ENCODE results near the gene ZNF219. TPM values are rescaled to one million over a fixed set of nuclear protein-coding genes. Genes with fewer than 3 reads are reported as not detected.

Gene ZNF219
- total and polyA plus RNA-seq, 2 of the 13 experiments (the other 11 are each of a cell fraction or from before 2014, with no cell fraction given) = 34.5 to 36.6 TPM

DNA sequence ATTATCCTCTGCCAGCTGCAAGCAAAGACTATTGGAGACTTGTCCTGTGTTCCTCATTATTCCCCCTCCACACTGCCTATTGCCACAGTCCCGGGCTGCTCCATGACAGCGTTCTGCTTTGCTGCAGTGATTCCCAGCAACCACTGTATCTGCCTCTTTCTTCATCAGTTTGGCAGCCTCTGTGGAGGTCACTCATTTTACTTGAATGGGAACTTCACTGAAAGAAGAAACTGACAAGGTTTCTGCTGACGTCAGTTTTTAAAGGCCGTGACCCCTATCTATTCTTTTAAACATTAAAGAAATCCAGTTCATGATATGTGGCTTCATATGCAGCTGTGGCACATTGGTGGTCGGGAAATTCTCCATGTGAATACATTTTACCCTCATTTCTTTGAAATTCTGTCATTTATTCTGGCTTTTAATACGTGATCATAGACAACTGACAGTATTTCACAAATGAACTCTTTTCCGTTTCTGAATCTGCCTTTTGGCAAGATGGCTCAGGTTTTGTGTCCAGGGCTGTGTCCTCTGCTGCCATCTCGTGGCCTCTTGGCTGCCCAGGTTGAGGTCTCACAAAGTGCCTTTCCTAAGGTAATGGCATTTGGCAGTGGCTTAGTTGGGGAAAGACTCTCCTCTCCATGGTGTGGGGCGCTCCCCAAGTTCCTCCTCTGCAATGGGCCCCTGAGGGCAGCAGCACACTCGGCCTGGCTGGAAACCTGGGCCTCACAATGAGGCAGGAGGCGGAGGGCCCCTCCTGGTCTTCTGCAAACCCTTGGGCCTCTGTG, 8.2 kb upstream of the ZNF219 start (continued):
- TF ChIP-seq, protein P1, sequence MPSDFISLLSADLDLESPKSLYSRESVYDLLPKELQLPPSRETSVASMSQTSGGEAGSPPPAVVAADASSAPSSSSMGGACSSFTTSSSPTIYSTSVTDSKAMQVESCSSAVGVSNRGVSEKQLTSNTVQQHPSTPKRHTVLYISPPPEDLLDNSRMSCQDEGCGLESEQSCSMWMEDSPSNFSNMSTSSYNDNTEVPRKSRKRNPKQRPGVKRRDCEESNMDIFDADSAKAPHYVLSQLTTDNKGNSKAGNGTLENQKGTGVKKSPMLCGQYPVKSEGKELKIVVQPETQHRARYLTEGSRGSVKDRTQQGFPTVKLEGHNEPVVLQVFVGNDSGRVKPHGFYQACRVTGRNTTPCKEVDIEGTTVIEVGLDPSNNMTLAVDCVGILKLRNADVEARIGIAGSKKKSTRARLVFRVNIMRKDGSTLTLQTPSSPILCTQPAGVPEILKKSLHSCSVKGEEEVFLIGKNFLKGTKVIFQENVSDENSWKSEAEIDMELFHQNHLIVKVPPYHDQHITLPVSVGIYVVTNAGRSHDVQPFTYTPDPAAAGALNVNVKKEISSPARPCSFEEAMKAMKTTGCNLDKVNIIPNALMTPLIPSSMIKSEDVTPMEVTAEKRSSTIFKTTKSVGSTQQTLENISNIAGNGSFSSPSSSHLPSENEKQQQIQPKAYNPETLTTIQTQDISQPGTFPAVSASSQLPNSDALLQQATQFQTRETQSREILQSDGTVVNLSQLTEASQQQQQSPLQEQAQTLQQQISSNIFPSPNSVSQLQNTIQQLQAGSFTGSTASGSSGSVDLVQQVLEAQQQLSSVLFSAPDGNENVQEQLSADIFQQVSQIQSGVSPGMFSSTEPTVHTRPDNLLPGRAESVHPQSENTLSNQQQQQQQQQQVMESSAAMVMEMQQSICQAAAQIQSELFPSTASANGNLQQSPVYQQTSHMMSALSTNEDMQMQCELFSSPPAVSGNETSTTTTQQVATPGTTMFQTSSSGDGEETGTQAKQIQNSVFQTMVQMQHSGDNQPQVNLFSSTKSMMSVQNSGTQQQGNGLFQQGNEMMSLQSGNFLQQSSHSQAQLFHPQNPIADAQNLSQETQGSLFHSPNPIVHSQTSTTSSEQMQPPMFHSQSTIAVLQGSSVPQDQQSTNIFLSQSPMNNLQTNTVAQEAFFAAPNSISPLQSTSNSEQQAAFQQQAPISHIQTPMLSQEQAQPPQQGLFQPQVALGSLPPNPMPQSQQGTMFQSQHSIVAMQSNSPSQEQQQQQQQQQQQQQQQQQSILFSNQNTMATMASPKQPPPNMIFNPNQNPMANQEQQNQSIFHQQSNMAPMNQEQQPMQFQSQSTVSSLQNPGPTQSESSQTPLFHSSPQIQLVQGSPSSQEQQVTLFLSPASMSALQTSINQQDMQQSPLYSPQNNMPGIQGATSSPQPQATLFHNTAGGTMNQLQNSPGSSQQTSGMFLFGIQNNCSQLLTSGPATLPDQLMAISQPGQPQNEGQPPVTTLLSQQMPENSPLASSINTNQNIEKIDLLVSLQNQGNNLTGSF (CRISPR knock-in tag; IDR thresholded peaks at IDR 0.05) = no peak
- no peak for TF ChIP-seq GATA4 (IDR thresholded peaks at IDR 0.05; ENCODE audit: borderline replicate concordance, low read depth)
- no peak for TF ChIP-seq ZNF792 (CRISPR knock-in tag; IDR thresholded peaks at IDR 0.05)
- TF ChIP-seq ZNF12 (CRISPR knock-in tag; IDR thresholded peaks at IDR 0.05) = no peak
- TF ChIP-seq, protein P2, sequence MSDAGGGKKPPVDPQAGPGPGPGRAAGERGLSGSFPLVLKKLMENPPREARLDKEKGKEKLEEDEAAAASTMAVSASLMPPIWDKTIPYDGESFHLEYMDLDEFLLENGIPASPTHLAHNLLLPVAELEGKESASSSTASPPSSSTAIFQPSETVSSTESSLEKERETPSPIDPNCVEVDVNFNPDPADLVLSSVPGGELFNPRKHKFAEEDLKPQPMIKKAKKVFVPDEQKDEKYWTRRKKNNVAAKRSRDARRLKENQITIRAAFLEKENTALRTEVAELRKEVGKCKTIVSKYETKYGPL (CRISPR knock-in tag; IDR thresholded peaks at IDR 0.05) = no peak
- no peak for TF ChIP-seq ZNF431 (CRISPR knock-in tag; IDR thresholded peaks at IDR 0.05; ENCODE audit: borderline replicate concordance, low read depth)
- no peak for TF ChIP-seq ZSCAN22 (CRISPR knock-in tag; IDR thresholded peaks at IDR 0.05)
- TF ChIP-seq, protein P3, sequence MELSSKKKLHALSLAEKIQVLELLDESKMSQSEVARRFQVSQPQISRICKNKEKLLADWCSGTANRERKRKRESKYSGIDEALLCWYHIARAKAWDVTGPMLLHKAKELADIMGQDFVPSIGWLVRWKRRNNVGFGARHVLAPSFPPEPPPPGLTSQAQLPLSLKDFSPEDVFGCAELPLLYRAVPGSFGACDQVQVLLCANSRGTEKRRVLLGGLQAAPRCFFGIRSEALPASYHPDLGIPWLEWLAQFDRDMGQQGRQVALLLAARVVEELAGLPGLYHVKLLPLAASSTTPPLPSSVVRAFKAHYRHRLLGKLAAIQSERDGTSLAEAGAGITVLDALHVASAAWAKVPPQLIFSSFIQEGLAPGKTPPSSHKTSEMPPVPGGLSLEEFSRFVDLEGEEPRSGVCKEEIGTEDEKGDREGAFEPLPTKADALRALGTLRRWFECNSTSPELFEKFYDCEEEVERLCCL (CRISPR knock-in tag; IDR thresholded peaks at IDR 0.05; ENCODE audit: borderline replicate concordance) = no peak
- TF ChIP-seq, protein P4, sequence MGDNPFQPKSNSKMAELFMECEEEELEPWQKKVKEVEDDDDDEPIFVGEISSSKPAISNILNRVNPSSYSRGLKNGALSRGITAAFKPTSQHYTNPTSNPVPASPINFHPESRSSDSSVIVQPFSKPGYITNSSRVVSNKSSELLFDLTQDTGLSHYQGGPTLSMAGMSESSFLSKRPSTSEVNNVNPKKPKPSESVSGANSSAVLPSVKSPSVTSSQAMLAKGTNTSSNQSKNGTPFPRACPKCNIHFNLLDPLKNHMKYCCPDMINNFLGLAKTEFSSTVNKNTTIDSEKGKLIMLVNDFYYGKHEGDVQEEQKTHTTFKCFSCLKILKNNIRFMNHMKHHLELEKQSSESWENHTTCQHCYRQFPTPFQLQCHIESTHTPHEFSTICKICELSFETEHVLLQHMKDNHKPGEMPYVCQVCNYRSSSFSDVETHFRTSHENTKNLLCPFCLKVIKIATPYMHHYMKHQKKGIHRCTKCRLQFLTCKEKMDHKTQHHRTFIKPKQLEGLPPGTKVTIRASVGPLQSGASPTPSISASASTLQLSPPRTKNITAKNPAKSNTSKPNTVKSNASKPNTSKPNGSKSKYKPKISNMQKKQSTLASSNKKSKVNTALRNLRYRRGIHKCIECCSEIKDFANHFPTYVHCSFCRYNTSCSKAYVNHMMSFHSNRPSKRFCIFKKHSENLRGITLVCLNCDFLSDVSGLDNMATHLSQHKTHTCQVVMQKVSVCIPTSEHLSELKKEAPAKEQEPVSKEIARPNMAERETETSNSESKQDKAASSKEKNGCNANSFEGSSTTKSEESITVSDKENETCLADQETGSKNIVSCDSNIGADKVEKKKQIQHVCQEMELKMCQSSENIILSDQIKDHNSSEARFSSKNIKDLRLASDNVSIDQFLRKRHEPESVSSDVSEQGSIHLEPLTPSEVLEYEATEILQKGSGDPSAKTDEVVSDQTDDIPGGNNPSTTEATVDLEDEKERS (CRISPR knock-in tag; IDR thresholded peaks at IDR 0.05) = peak; percentile 79; the same call in 1 of the 2 replicates
- TF ChIP-seq, protein P5, sequence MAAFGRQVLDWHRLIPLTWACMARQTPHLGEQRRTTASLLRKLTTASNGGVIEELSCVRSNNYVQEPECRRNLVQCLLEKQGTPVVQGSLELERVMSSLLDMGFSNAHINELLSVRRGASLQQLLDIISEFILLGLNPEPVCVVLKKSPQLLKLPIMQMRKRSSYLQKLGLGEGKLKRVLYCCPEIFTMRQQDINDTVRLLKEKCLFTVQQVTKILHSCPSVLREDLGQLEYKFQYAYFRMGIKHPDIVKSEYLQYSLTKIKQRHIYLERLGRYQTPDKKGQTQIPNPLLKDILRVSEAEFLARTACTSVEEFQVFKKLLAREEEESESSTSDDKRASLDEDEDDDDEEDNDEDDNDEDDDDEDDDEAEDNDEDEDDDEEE (CRISPR knock-in tag; IDR thresholded peaks at IDR 0.05) = no peak
- TF ChIP-seq PHF21A (CRISPR knock-in tag; IDR thresholded peaks at IDR 0.05) = peak; percentile 67; the same call in 1 of the 2 replicates
- peak; percentile 72 for TF ChIP-seq ZMYM4 (CRISPR knock-in tag; IDR thresholded peaks at IDR 0.05)
- TF ChIP-seq TBP (CRISPR knock-in tag; IDR thresholded peaks at IDR 0.05) = no peak
- TF ChIP-seq, protein P6, sequence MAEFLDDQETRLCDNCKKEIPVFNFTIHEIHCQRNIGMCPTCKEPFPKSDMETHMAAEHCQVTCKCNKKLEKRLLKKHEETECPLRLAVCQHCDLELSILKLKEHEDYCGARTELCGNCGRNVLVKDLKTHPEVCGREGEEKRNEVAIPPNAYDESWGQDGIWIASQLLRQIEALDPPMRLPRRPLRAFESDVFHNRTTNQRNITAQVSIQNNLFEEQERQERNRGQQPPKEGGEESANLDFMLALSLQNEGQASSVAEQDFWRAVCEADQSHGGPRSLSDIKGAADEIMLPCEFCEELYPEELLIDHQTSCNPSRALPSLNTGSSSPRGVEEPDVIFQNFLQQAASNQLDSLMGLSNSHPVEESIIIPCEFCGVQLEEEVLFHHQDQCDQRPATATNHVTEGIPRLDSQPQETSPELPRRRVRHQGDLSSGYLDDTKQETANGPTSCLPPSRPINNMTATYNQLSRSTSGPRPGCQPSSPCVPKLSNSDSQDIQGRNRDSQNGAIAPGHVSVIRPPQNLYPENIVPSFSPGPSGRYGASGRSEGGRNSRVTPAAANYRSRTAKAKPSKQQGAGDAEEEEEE (CRISPR knock-in tag; IDR thresholded peaks at IDR 0.05; ENCODE audit: borderline replicate concordance) = no peak
- TF ChIP-seq RXRB (CRISPR knock-in tag; IDR thresholded peaks at IDR 0.05; ENCODE audit: borderline replicate concordance) = peak; percentile 75

Measured in HepG2 (cell line).